ENCODE data around the gene IFNG.

The IFNG gene

GRCh38 chr12:68139941-68140340, 19.6 kb downstream of the IFNG start:
- Histone ChIP-seq H3K36me3 (no peaks in the 10 kb centered on the region), H3K27me3 (0 out of 2 replicates have a peak, but pooled peaks cover 4% of the 10 kb centered on the region), H3K4me3 (ENCODE audit: low read depth, low read length) (no peak overlapping the region), H3K4me1 (no peaks in the 10 kb centered on the region), H3K9me3 (no peaks in the 10 kb centered on the region)
- no peak for TF ChIP-seq CTCF (IDR thresholded peaks at IDR 0.05; ENCODE audit: low read depth, low read length)
- DNase-seq = no peak

DNA sequence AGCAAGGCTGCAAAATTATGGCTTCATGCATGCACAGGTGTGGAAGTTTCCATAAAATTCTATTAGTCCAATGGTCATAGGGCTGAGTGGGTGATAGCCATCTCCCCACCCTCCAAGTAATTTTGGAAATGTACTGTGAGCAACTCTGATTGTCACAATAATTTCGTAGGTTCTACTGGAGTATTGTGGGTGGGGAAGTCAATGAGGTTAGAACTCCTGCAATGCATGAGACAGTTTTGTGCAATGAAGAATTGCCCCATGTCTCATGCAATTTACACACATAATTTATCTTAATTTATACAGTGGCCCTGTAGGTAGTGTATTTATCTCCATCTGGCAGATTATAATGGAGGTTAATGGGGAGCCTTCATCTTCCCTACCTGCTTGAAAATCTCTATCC, 20.5 kb downstream of the IFNG start:
- Histone ChIP-seq H3K9me3 (no peaks in the 10 kb centered on the region), H3K4me1 (no peaks in the 10 kb centered on the region), H3K4me3 (ENCODE audit: low read depth, low read length) (no peak overlapping the region), H3K27me3 (0 out of 2 replicates have a peak, but pooled peaks cover 4% of the 10 kb centered on the region), H3K36me3 (no peaks in the 10 kb centered on the region)
- no peak for TF ChIP-seq CTCF (IDR thresholded peaks at IDR 0.05; ENCODE audit: low read depth, low read length)
- no peak for DNase-seq

GRCh38 chr12:68138480-68138879, 21.1 kb downstream of the IFNG start:
- no peak for TF ChIP-seq CTCF (IDR thresholded peaks at IDR 0.05; ENCODE audit: low read depth, low read length)
- no peak for DNase-seq
- Histone ChIP-seq H3K4me1 (no peaks in the 10 kb centered on the region), H3K27me3 (0 out of 2 replicates have a peak, but pooled peaks cover 4% of the 10 kb centered on the region), H3K36me3 (no peaks in the 10 kb centered on the region), H3K9me3 (no peaks in the 10 kb centered on the region), H3K4me3 (ENCODE audit: low read depth, low read length) (no peak overlapping the region)

DNA sequence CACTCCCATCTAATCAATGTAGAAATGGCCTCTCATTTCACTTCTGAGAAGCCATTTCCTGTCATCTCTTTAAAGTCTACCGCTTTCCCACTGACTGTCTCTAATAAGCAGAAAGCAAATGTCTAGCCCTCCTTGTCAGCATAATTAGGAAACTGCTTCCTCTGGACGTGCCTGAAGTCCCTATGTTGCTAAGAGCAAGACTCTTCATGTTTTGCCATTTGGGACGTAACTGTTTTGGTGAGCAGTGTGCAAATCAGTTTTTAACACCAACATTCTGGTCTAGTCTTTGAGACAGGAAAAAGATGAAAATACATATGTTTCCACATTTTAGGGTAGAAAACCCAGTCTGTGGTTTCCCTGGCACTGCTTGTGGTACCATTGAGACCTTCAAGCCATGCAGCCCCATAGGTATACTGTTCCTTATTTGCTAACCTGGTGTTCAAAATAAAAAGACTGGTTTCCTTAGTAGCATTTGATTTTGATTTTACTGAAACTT, 22.2 kb downstream of the IFNG start:
- DNase-seq = no peak
- no peaks in the 10 kb centered on the region for H3K36me3 ChIP-seq
- no peaks in the 10 kb centered on the region for H3K9me3 ChIP-seq
- TF ChIP-seq CTCF (IDR thresholded peaks at IDR 0.05; ENCODE audit: low read depth, low read length) = no peak
- no peak overlapping the region for H3K4me3 ChIP-seq (ENCODE audit: low read depth, low read length)
- no peaks in the 10 kb centered on the region for H3K4me1 ChIP-seq
- H3K27me3 ChIP-seq = 0 out of 2 replicates have a peak, but pooled peaks cover 4% of the 10 kb centered on the region

DNA sequence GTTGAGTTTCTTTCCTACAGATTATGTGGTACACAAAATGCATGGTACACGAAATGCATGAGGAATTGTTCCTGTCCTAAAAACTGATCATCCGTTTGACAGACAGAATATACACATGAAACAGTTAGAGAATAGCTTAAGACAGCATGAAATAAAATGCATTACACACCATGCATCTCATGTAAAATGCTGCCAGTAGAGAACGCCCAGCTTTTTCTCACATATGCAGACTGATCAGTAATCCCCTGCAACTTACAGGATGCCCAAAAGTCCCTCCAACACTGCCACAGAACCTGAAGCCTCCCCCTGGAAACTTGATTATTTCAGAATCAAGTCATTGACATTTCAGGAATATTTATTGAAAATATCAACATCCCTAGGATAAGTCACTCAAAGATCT, 24.0 kb downstream of the IFNG start:
- Histone ChIP-seq H3K4me3 (ENCODE audit: low read depth, low read length) (no peak overlapping the region), H3K27me3 (0 out of 2 replicates have a peak, but pooled peaks cover 4% of the 10 kb centered on the region), H3K9me3 (no peaks in the 10 kb centered on the region), H3K36me3 (no peaks in the 10 kb centered on the region), H3K4me1 (no peaks in the 10 kb centered on the region)
- DNase-seq = no peak
- no peak for TF ChIP-seq CTCF (IDR thresholded peaks at IDR 0.05; ENCODE audit: low read depth, low read length)

GRCh38 chr12:68131867-68132414, 27.6 kb downstream of the IFNG start:
- TF ChIP-seq CTCF (IDR thresholded peaks at IDR 0.05; ENCODE audit: low read depth, low read length) = no peak
- no peak for DNase-seq
- Histone ChIP-seq H3K9me3 (no peaks in the 10 kb centered on the region), H3K4me1 (no peaks in the 10 kb centered on the region), H3K4me3 (ENCODE audit: low read depth, low read length) (no peak overlapping the region), H3K27me3 (no peaks in the 10 kb centered on the region), H3K36me3 (no peaks in the 10 kb centered on the region)

Measured in BE2C (cell line).